Measurements from ENCODE around the gene GRIK2.

The GRIK2 gene

GRCh38 chr6:101776919-101777350 lies 383.4 kb downstream of the GRIK2 start:
- no peak overlapping the region for H3K4me3 ChIP-seq (ENCODE audit: extremely low read depth, insufficient read depth, low read length, poor library complexity, severe bottlenecking)
- H3K36me3 ChIP-seq (ENCODE audit: control insufficient read depth, insufficient read depth, low read length) = no peaks in the 10 kb centered on the region
- no peaks in the 10 kb centered on the region for H3K9me3 ChIP-seq (ENCODE audit: control insufficient read depth, low read length)
- no peak overlapping the region for H3K27ac ChIP-seq (ENCODE audit: low read depth, low read length, severe bottlenecking)
- 76 to 88% methylated on average over 6 to 7 of the region's 7 CpGs for WGBS, 2 experiments (ENCODE audit: insufficient coverage in 2 of 2)
- no peaks in the 10 kb centered on the region for H3K4me1 ChIP-seq (ENCODE audit: control insufficient read depth, insufficient read depth, low read length, poor library complexity, severe bottlenecking)

DNA sequence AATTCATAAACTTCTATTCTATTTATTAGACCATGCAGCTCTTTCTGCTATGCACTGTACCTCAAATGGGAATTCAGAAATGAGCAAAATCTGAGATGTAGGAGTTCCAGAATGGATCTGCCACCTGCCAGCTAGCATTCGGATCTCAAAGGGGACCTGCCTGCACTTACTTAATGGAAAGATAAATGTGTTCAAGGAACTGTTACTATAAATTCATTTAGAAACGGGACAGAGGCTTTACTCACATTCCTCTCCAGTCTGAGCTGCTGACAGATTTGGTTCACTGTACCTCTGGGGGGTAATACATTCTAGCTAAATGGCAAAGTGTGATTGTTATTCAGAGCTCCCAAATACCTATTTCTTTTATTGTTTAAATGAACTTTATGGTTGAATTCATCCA lies 384.1 kb downstream of the GRIK2 start:
- WGBS, 2 experiments (ENCODE audit: insufficient coverage in 2 of 2) = 65% methylated on average over 2 of the region's 2 CpGs; no CpG with 5 or more reads in 1 of the 2 experiments
- no peaks in the 10 kb centered on the region for H3K9me3 ChIP-seq (ENCODE audit: control insufficient read depth, low read length)

GRCh38 chr6:101779051-101779844 lies 385.7 kb downstream of the GRIK2 start:
- Histone ChIP-seq H3K4me3 (ENCODE audit: extremely low read depth, insufficient read depth, low read length, poor library complexity, severe bottlenecking) (no peak overlapping the region), H3K27ac (ENCODE audit: low read depth, low read length, severe bottlenecking) (no peak overlapping the region), H3K36me3 (ENCODE audit: control insufficient read depth, insufficient read depth, low read length) (no peaks in the 10 kb centered on the region), H3K9me3 (ENCODE audit: control insufficient read depth, low read length) (no peaks in the 10 kb centered on the region), H3K4me1 (ENCODE audit: control insufficient read depth, insufficient read depth, low read length, poor library complexity, severe bottlenecking) (no peaks in the 10 kb centered on the region)
- 78 to 91% methylated on average over 1 of the region's 1 CpG for WGBS, 2 experiments (ENCODE audit: insufficient coverage in 2 of 2)

More for the DNA sequence above, 384.1 kb downstream of the GRIK2 start:
- H3K4me1 ChIP-seq (ENCODE audit: control insufficient read depth, insufficient read depth, low read length, poor library complexity, severe bottlenecking) = no peaks in the 10 kb centered on the region
- H3K4me3 ChIP-seq (ENCODE audit: extremely low read depth, insufficient read depth, low read length, poor library complexity, severe bottlenecking) = no peak overlapping the region
- no peak overlapping the region for H3K27ac ChIP-seq (ENCODE audit: low read depth, low read length, severe bottlenecking)
- no peaks in the 10 kb centered on the region for H3K36me3 ChIP-seq (ENCODE audit: control insufficient read depth, insufficient read depth, low read length)

GRCh38 chr6:101783287-101783686 lies 389.8 kb downstream of the GRIK2 start:
- H3K4me1 ChIP-seq (ENCODE audit: control insufficient read depth, insufficient read depth, low read length, poor library complexity, severe bottlenecking) = no peaks in the 10 kb centered on the region
- 100% methylated on average over 1 of the region's 1 CpG; no CpG with 5 or more reads in 1 of the 2 experiments for WGBS, 2 experiments (ENCODE audit: insufficient coverage in 2 of 2)
- H3K27ac ChIP-seq (ENCODE audit: low read depth, low read length, severe bottlenecking) = no peak overlapping the region
- no peaks in the 10 kb centered on the region for H3K36me3 ChIP-seq (ENCODE audit: control insufficient read depth, insufficient read depth, low read length)
- H3K4me3 ChIP-seq (ENCODE audit: extremely low read depth, insufficient read depth, low read length, poor library complexity, severe bottlenecking) = no peak overlapping the region
- H3K9me3 ChIP-seq (ENCODE audit: control insufficient read depth, low read length) = no peaks in the 10 kb centered on the region

DNA sequence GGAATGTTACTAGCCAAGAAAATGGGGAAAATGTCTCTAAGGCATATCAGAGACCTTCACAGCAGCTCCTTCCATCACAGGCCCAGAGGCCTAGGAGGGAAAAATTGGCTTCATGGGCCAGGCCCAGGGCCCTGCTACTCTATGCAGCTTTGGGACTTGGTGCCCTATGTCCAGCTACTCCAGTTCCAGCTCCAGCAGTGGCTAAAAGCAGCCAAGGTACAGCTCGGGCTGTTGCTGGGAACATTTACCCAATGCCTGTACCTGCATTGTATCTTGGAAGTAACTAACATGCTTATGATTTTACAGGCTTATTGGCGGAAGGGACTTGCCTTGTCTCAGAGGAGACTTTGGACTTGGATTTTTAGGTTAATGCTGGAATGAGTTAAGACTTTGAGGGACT lies 390.6 kb downstream of the GRIK2 start:
- Histone ChIP-seq H3K36me3 (ENCODE audit: control insufficient read depth, insufficient read depth, low read length) (no peaks in the 10 kb centered on the region), H3K4me3 (ENCODE audit: extremely low read depth, insufficient read depth, low read length, poor library complexity, severe bottlenecking) (no peak overlapping the region), H3K9me3 (ENCODE audit: control insufficient read depth, low read length) (no peaks in the 10 kb centered on the region), H3K27ac (ENCODE audit: low read depth, low read length, severe bottlenecking) (no peak overlapping the region), H3K4me1 (ENCODE audit: control insufficient read depth, insufficient read depth, low read length, poor library complexity, severe bottlenecking) (no peaks in the 10 kb centered on the region)
- 67 to 78% methylated on average over 2 of the region's 2 CpGs for WGBS, 2 experiments (ENCODE audit: insufficient coverage in 2 of 2)

DNA sequence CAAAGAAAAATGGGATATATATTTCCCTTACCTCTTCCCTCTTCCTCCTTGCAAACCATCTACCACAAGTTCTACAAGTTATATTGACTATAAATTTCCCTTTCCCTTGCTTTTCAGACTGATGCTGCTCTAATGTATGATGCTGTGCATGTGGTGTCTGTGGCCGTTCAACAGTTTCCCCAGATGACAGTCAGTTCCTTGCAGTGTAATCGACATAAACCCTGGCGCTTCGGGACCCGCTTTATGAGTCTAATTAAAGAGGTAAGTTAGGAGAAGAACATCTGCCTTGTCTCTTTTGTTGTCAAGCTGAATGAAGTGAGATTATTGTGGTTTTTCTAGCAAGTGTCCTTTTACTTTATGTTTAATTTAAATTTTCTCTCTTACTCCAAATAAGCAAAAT lies 406.0 kb downstream of the GRIK2 start:
- Histone ChIP-seq H3K4me1 (ENCODE audit: control insufficient read depth, insufficient read depth, low read length, poor library complexity, severe bottlenecking) (no peaks in the 10 kb centered on the region), H3K36me3 (ENCODE audit: control insufficient read depth, insufficient read depth, low read length) (no peaks in the 10 kb centered on the region), H3K27ac (ENCODE audit: low read depth, low read length, severe bottlenecking) (no peak overlapping the region), H3K9me3 (ENCODE audit: control insufficient read depth, low read length) (peaks cover 4% of the 10 kb centered on the region), H3K4me3 (ENCODE audit: extremely low read depth, insufficient read depth, low read length, poor library complexity, severe bottlenecking) (no peak overlapping the region)
- 100% methylated on average over 2 of the region's 5 CpGs; no CpG with 5 or more reads in 1 of the 2 experiments for WGBS, 2 experiments (ENCODE audit: insufficient coverage in 2 of 2)

- H3K4me3 ChIP-seq (ENCODE audit: extremely low read depth, insufficient read depth, low read length, poor library complexity, severe bottlenecking) = no peak overlapping the region
- 100% methylated on average over 2 of the region's 3 CpGs; no CpG with 5 or more reads in 1 of the 2 experiments for WGBS, 2 experiments (ENCODE audit: insufficient coverage in 2 of 2)
Observed at GRCh38 chr6:101800598-101800997, 407.1 kb downstream of the GRIK2 start.

DNA sequence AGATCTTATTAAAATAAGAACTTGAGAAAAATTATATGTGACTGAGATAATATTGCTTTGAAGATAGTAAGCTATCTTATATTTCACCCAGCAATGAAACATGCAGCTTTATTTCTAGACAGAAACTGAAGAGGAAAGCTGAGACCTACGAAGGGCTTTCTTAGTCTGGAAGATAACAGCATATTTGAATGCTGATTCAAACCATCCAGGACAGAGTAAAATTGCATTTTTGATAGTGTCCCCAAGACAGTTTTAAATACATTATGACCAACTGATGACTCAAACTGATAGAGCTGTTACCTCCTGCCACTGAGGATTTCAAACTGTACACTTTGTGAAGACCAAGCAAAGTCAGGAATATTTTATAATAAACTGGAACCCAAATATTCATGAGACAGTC lies 409.6 kb downstream of the GRIK2 start:
- Histone ChIP-seq H3K4me1 (ENCODE audit: control insufficient read depth, insufficient read depth, low read length, poor library complexity, severe bottlenecking) (no peaks in the 10 kb centered on the region), H3K4me3 (ENCODE audit: extremely low read depth, insufficient read depth, low read length, poor library complexity, severe bottlenecking) (no peak overlapping the region), H3K9me3 (ENCODE audit: control insufficient read depth, low read length) (no peaks in the 10 kb centered on the region), H3K27ac (ENCODE audit: low read depth, low read length, severe bottlenecking) (no peak overlapping the region), H3K36me3 (ENCODE audit: control insufficient read depth, insufficient read depth, low read length) (no peaks in the 10 kb centered on the region)
- 50% methylated on average over 1 of the region's 1 CpG; no CpG with 5 or more reads in 1 of the 2 experiments for WGBS, 2 experiments (ENCODE audit: insufficient coverage in 2 of 2)

More at GRCh38 chr6:101800598-101800997, 407.1 kb downstream of the GRIK2 start:
- Histone ChIP-seq H3K36me3 (ENCODE audit: control insufficient read depth, insufficient read depth, low read length) (no peaks in the 10 kb centered on the region), H3K27ac (ENCODE audit: low read depth, low read length, severe bottlenecking) (no peak overlapping the region), H3K9me3 (ENCODE audit: control insufficient read depth, low read length) (peaks cover under 1% of the 10 kb centered on the region), H3K4me1 (ENCODE audit: control insufficient read depth, insufficient read depth, low read length, poor library complexity, severe bottlenecking) (no peaks in the 10 kb centered on the region)

GRCh38 chr6:101806241-101806640 lies 412.7 kb downstream of the GRIK2 start:
- Histone ChIP-seq H3K27ac (ENCODE audit: low read depth, low read length, severe bottlenecking) (no peak overlapping the region), H3K4me1 (ENCODE audit: control insufficient read depth, insufficient read depth, low read length, poor library complexity, severe bottlenecking) (no peaks in the 10 kb centered on the region), H3K36me3 (ENCODE audit: control insufficient read depth, insufficient read depth, low read length) (no peaks in the 10 kb centered on the region), H3K4me3 (ENCODE audit: extremely low read depth, insufficient read depth, low read length, poor library complexity, severe bottlenecking) (no peak overlapping the region), H3K9me3 (ENCODE audit: control insufficient read depth, low read length) (no peaks in the 10 kb centered on the region)
- WGBS, 2 experiments (ENCODE audit: insufficient coverage in 2 of 2) = 92% methylated on average over 1 of the region's 1 CpG; no CpG with 5 or more reads in 1 of the 2 experiments

DNA sequence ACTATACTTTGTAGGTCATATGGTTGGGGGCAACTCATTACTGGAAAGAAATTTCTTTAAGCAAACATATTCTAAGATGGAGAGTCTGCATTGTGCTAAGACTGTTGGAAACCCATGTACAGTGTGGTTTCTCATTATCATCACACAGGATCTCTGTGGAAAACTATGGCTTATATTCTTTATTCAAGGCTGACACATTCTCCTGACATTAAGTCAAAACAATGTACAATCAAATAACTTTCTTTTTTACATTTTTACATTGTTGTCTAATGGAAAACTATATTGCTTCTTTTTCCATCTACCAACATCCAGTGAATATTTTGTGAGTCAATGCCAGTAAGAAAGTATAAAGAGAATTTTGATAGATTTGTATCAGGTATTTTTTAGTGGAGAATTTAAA lies 417.6 kb downstream of the GRIK2 start:
- Histone ChIP-seq H3K4me3 (ENCODE audit: extremely low read depth, insufficient read depth, low read length, poor library complexity, severe bottlenecking) (no peak overlapping the region), H3K9me3 (ENCODE audit: control insufficient read depth, low read length) (no peaks in the 10 kb centered on the region), H3K4me1 (ENCODE audit: control insufficient read depth, insufficient read depth, low read length, poor library complexity, severe bottlenecking) (no peaks in the 10 kb centered on the region), H3K27ac (ENCODE audit: low read depth, low read length, severe bottlenecking) (no peak overlapping the region), H3K36me3 (ENCODE audit: control insufficient read depth, insufficient read depth, low read length) (no peaks in the 10 kb centered on the region)

GRCh38 chr6:101816716-101817115 lies 423.2 kb downstream of the GRIK2 start:
- H3K27ac ChIP-seq (ENCODE audit: low read depth, low read length, severe bottlenecking) = no peak overlapping the region
- H3K4me1 ChIP-seq (ENCODE audit: control insufficient read depth, insufficient read depth, low read length, poor library complexity, severe bottlenecking) = no peaks in the 10 kb centered on the region
- no peaks in the 10 kb centered on the region for H3K9me3 ChIP-seq (ENCODE audit: control insufficient read depth, low read length)
- no peaks in the 10 kb centered on the region for H3K36me3 ChIP-seq (ENCODE audit: control insufficient read depth, insufficient read depth, low read length)
- WGBS, 2 experiments (ENCODE audit: insufficient coverage in 2 of 2) = 65% methylated on average over 3 of the region's 3 CpGs; no CpG with 5 or more reads in 1 of the 2 experiments
- no peak overlapping the region for H3K4me3 ChIP-seq (ENCODE audit: extremely low read depth, insufficient read depth, low read length, poor library complexity, severe bottlenecking)

Data from mesodermal cell (in vitro differentiated cells).